WTC11 (cell line): ENCODE data around the gene ZNF627. TPM values are rescaled to one million over a fixed set of nuclear protein-coding genes. Genes with fewer than 3 reads are reported as not detected.

Experiments
- ATAC-seq: fragments of 200-7000 bp; cut with Tn5 transposase; 2 replicates; pipeline ENCODE4 v1.10.0; 2021; ENCODE audit warnings: mild to moderate bottlenecking, moderate library complexity
- CTCF ChIA-PET: fragments of 300-600 bp; sonication (Branson Sonifier 250); formaldehyde crosslinking; loops from one replicate; lab custom pipeline; 2021; ENCODE audit warnings: antibody characterized with exemption; lab: Charles Lee
- POLR2A ChIA-PET: fragments of 350-600 bp; sonication (Branson Sonifier 250); formaldehyde crosslinking; loops from one replicate; lab custom pipeline; 2021; ENCODE audit warnings: antibody characterized with exemption; lab: Charles Lee
- DNase-seq: peaks from one replicate; pipeline ENCODE4 v3.0.0; 2021; ENCODE audit warnings: low spot score
- H3K27ac Mint-ChIP-seq: 2 replicates; pipeline ENCODE4 v1.8.0; 2021; ENCODE audit warnings: mixed read lengths
- H3K27me3 Mint-ChIP-seq: 2 replicates; pipeline ENCODE4 v1.8.0; 2021; ENCODE audit warnings: low read depth, mild to moderate bottlenecking, moderate library complexity, mixed read lengths
- H3K36me3 Mint-ChIP-seq: 2 replicates; pipeline ENCODE4 v1.8.0; 2021; ENCODE audit warnings: mixed read lengths
- H3K4me1 Mint-ChIP-seq: 2 replicates; pipeline ENCODE4 v1.8.0; 2022; ENCODE audit warnings: mixed read lengths
- H3K4me3 Mint-ChIP-seq: 2 replicates; pipeline ENCODE4 v1.8.0; 2021; ENCODE audit warnings: mild to moderate bottlenecking, moderate library complexity, mixed read lengths
- H3K9me3 Mint-ChIP-seq: 2 replicates; pipeline ENCODE4 v1.8.0; 2021; ENCODE audit warnings: mixed read lengths
- ATF1 ChIP-seq: sonication (generic); formaldehyde crosslinking; IDR thresholded peaks from 2 replicates; pipeline ENCODE4 v1.8.1; 2023; ENCODE audit warnings: mild to moderate bottlenecking, moderate library complexity, missing genetic modification reagents
- E2F1 ChIP-seq: sonication (generic); formaldehyde crosslinking; IDR thresholded peaks from 2 replicates; pipeline ENCODE4 v1.8.0; 2022; ENCODE audit warnings: mild to moderate bottlenecking, missing genetic modification reagents
- ELF4 ChIP-seq: sonication (generic); formaldehyde crosslinking; IDR thresholded peaks from 2 replicates; pipeline ENCODE4 v1.8.1; 2022; ENCODE audit warnings: low read depth, mild to moderate bottlenecking, moderate library complexity, missing genetic modification reagents
- EMX1 ChIP-seq: fragments of 250-450 bp; sonication (Bioruptor Pico); IDR thresholded peaks from 2 replicates; pipeline ENCODE4 v1.8.0; 2021; ENCODE audit warnings: mild to moderate bottlenecking
- FOXP1 ChIP-seq: sonication (generic); formaldehyde crosslinking; IDR thresholded peaks from 2 replicates; pipeline ENCODE4 v1.8.0; 2022; ENCODE audit warnings: missing genetic modification reagents, mild to moderate bottlenecking, moderate library complexity, borderline replicate concordance
- GRHL2 ChIP-seq: fragments of 250-450 bp; sonication (Bioruptor Pico); IDR thresholded peaks from 2 replicates; pipeline ENCODE4 v1.8.0; 2022; ENCODE audit warnings: mild to moderate bottlenecking, moderate library complexity; ENCODE audit not compliant: insufficient replicate concordance, severe bottlenecking
- GTF2I ChIP-seq: fragments of 250-450 bp; sonication (Bioruptor Pico); conservative IDR thresholded peaks from 2 replicates; pipeline ENCODE4 v1.4.0; 2021; ENCODE audit warnings: mild to moderate bottlenecking
- HMGA2 ChIP-seq: fragments of 250-450 bp; sonication (Bioruptor Pico); IDR thresholded peaks from 2 replicates; pipeline ENCODE4 v1.4.0; 2021; ENCODE audit warnings: mild to moderate bottlenecking, moderate library complexity
- JAZF1 ChIP-seq: fragments of 250-450 bp; sonication (Bioruptor Pico); IDR thresholded peaks from 2 replicates; pipeline ENCODE4 v1.9.0; 2021; ENCODE audit warnings: moderate library complexity, mild to moderate bottlenecking, inconsistent platforms
- JUN ChIP-seq: sonication (generic); formaldehyde crosslinking; IDR thresholded peaks from 2 replicates; pipeline ENCODE4 v1.8.0; 2023; ENCODE audit warnings: mild to moderate bottlenecking, missing genetic modification reagents
- PRRX2 ChIP-seq: fragments of 250-450 bp; sonication (Bioruptor Pico); IDR thresholded peaks from 2 replicates; pipeline ENCODE4 v1.8.0; 2021; ENCODE audit warnings: mild to moderate bottlenecking
- SOX15 ChIP-seq: fragments of 250-450 bp; sonication (Bioruptor Pico); IDR thresholded peaks from 2 replicates; pipeline ENCODE4 v1.9.0; 2021; ENCODE audit warnings: mild to moderate bottlenecking
- TCF7 ChIP-seq: sonication (generic); formaldehyde crosslinking; IDR thresholded peaks from 2 replicates; pipeline ENCODE4 v1.8.0; 2022; ENCODE audit warnings: mild to moderate bottlenecking, low read depth, missing genetic modification reagents, moderate library complexity
- TEAD1 ChIP-seq: sonication (generic); formaldehyde crosslinking; IDR thresholded peaks from 2 replicates; pipeline ENCODE4 v1.8.0; 2022; ENCODE audit warnings: mild to moderate bottlenecking, missing genetic modification reagents
- TEAD4 ChIP-seq: sonication (generic); formaldehyde crosslinking; IDR thresholded peaks from 2 replicates; pipeline ENCODE4 v1.8.0; 2022; ENCODE audit warnings: mild to moderate bottlenecking, missing genetic modification reagents
- TP53 ChIP-seq: sonication (generic); formaldehyde crosslinking; IDR thresholded peaks from 2 replicates; pipeline ENCODE4 v1.8.1; 2023; ENCODE audit warnings: mild to moderate bottlenecking, missing genetic modification reagents
- ZNF263 ChIP-seq: sonication (generic); formaldehyde crosslinking; IDR thresholded peaks from 2 replicates; pipeline ENCODE4 v1.8.1; 2022; ENCODE audit warnings: low read depth, mild to moderate bottlenecking, moderate library complexity, missing genetic modification reagents
- ZNF423 ChIP-seq: fragments of 250-450 bp; sonication (Bioruptor Pico); IDR thresholded peaks from 2 replicates; pipeline ENCODE4 v2.1.2; 2022; ENCODE audit warnings: mild to moderate bottlenecking, moderate library complexity
- total RNA-seq: library from RNA; stranded (reverse); gene quantifications from 3 replicates; pipeline ENCODE4 v1.2.3, GENCODE V29; 2021
- TF ChIP-seq, protein P1 (sequence below): sonication (generic); formaldehyde crosslinking; IDR thresholded peaks from 2 replicates; pipeline ENCODE4 v1.8.1; 2023; ENCODE audit warnings: mild to moderate bottlenecking, moderate library complexity, missing genetic modification reagents
- TF ChIP-seq, protein P2 (sequence below): sonication (generic); formaldehyde crosslinking; IDR thresholded peaks from 2 replicates; pipeline ENCODE4 v1.8.0; 2022; ENCODE audit warnings: mild to moderate bottlenecking, missing genetic modification reagents
- TF ChIP-seq, protein P3 (sequence below): sonication (generic); formaldehyde crosslinking; IDR thresholded peaks from 2 replicates; pipeline ENCODE4 v1.8.0; 2022; ENCODE audit warnings: mild to moderate bottlenecking, missing genetic modification reagents

Gene ZNF627
- total RNA-seq, 1 experiment from 2014 or later, result 12.6 TPM

DNA sequence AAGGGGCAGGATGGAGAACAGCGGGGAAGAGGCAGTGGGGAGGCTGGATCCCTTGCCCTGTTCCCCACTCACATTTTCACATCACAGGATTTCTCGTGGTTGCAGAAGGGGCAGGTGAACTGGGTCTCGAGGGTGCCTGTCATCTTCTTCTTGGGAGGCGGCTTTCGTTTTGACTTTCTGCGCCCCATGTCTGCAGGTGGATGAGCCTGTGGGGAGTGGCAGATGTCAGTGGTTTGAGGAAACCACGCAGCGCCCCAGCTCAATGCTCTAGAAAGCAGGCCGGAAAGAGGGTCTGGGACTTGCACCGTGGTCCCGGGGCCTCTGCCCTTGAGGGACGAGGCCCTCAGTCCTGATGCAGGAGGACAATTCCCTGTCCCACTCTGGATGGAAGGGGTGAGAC, 43.1 kb upstream of the ZNF627 start (continued):
- TF ChIP-seq TCF7 (no peak), GRHL2 (no peak), ELF4 (CRISPR knock-in tag) (no peak), SOX15 (no peak), TP53 (CRISPR knock-in tag) (no peak), GTF2I (no peak), TEAD1 (CRISPR knock-in tag) (no peak)

- peaks cover 13% of the 10 kb centered on the region for H3K36me3 Mint-ChIP-seq
- ATAC-seq, result no peak
- H3K9me3 Mint-ChIP-seq, result no peaks in the 10 kb centered on the region
- POLR2A ChIA-PET, result no interaction called here
- TF ChIP-seq EMX1 (CRISPR knock-in tag) (no peak), GTF2I (no peak), TEAD1 (CRISPR knock-in tag) (no peak), FOXP1 (CRISPR knock-in tag) (no peak), TP53 (CRISPR knock-in tag) (no peak), PRRX2 (CRISPR knock-in tag) (no peak), E2F1 (CRISPR knock-in tag) (no peak), TEAD4 (CRISPR knock-in tag) (no peak), ZNF423 (CRISPR knock-in tag) (no peak), JUN (CRISPR knock-in tag) (no peak), HMGA2 (CRISPR knock-in tag) (no peak), ZNF263 (CRISPR knock-in tag) (no peak), ATF1 (CRISPR knock-in tag) (no peak), JAZF1 (no peak)
- TF ChIP-seq, protein P1, sequence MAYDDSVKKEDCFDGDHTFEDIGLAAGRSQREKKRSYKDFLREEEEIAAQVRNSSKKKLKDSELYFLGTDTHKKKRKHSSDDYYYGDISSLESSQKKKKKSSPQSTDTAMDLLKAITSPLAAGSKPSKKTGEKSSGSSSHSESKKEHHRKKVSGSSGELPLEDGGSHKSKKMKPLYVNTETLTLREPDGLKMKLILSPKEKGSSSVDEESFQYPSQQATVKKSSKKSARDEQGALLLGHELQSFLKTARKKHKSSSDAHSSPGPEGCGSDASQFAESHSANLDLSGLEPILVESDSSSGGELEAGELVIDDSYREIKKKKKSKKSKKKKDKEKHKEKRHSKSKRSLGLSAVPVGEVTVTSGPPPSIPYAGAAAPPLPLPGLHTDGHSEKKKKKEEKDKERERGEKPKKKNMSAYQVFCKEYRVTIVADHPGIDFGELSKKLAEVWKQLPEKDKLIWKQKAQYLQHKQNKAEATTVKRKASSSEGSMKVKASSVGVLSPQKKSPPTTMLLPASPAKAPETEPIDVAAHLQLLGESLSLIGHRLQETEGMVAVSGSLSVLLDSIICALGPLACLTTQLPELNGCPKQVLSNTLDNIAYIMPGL, result no peak
- TF ChIP-seq, protein P2, sequence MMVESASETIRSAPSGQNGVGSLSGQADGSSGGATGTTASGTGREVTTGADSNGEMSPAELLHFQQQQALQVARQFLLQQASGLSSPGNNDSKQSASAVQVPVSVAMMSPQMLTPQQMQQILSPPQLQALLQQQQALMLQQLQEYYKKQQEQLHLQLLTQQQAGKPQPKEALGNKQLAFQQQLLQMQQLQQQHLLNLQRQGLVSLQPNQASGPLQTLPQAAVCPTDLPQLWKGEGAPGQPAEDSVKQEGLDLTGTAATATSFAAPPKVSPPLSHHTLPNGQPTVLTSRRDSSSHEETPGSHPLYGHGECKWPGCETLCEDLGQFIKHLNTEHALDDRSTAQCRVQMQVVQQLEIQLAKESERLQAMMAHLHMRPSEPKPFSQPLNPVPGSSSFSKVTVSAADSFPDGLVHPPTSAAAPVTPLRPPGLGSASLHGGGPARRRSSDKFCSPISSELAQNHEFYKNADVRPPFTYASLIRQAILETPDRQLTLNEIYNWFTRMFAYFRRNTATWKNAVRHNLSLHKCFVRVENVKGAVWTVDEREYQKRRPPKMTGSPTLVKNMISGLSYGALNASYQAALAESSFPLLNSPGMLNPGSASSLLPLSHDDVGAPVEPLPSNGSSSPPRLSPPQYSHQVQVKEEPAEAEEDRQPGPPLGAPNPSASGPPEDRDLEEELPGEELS (CRISPR knock-in tag), result no peak
- TF ChIP-seq, protein P3, sequence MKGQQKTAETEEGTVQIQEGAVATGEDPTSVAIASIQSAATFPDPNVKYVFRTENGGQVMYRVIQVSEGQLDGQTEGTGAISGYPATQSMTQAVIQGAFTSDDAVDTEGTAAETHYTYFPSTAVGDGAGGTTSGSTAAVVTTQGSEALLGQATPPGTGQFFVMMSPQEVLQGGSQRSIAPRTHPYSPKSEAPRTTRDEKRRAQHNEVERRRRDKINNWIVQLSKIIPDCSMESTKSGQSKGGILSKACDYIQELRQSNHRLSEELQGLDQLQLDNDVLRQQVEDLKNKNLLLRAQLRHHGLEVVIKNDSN, result no peak
- H3K4me1 Mint-ChIP-seq, result peaks cover 11% of the 10 kb centered on the region
- no peak overlapping the region for H3K4me3 Mint-ChIP-seq
- peak overlapping the region; percentile 28; the same call in 1 of the 2 replicates for H3K27ac Mint-ChIP-seq
- peaks cover 2% of the 10 kb centered on the region; the same call in 1 of the 2 replicates for H3K27me3 Mint-ChIP-seq
- no peak for DNase-seq
- CTCF ChIA-PET, result interaction anchor here (0.7 kb wide), 2 partner anchors 102 to 138 kb away, joined by 3 to 5 read pairs; no protein-coding TSS in a partner anchor
Measured at GRCh38 chr19:11555246-11555645, 42.0 kb upstream of the ZNF627 start.
